ENCODE data around the gene TBC1D26.
"Not testable (repeated sequence)": the region's sequence is repeated elsewhere in the genome, so short reads cannot be mapped to it uniquely, and the experiment has no call there.

Gene TBC1D26

DNA sequence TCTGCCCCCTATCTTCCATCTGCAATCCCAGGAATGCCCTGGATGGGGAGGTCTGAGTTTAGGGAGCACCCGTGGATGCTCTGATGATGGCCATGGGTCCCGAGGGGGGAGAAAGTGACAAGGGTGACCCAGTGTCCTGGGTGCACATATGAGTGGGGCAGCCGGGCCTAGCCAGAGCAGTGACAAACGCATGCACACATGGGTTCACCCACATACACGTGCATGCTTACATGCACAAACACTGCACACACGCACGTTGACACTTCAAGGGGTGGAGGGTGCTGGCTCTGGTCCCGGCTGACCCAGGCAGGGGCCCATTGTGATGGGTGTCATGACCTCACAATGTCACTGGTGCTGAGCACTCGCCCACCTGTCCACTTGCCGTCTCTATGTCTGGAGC, at the start of gene TBC1D26:
TSS of gene TBC1D26 (plus strand) at position 384 of the 400 bp plus-strand sequence. CDS start 3,066 bp downstream, outside the sequence.
- not testable (repeated sequence) for DNase-seq (ENCODE audit: low read depth, low spot score)

DNA sequence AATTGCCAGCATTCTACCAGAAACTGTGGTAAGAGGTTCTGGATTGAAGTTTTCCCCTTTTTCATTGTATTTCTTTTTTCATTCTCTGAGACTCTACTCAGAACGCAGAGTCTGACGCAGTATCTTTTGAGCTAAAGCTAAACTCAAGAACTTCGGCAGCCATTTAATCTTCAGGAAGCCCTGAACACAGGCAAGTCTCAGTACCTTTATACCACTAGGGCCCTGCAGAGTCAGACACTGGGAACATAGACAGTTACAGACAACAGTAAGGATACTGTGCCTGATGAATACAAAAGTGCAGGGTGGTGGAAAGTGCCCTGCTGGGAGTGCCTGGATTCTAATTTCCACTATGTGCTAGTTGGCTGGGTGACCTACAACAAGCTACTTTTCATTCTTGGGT, 48.9 kb upstream of the TBC1D26 start:
- not testable (repeated sequence) for DNase-seq (ENCODE audit: low read depth, low spot score)

DNA sequence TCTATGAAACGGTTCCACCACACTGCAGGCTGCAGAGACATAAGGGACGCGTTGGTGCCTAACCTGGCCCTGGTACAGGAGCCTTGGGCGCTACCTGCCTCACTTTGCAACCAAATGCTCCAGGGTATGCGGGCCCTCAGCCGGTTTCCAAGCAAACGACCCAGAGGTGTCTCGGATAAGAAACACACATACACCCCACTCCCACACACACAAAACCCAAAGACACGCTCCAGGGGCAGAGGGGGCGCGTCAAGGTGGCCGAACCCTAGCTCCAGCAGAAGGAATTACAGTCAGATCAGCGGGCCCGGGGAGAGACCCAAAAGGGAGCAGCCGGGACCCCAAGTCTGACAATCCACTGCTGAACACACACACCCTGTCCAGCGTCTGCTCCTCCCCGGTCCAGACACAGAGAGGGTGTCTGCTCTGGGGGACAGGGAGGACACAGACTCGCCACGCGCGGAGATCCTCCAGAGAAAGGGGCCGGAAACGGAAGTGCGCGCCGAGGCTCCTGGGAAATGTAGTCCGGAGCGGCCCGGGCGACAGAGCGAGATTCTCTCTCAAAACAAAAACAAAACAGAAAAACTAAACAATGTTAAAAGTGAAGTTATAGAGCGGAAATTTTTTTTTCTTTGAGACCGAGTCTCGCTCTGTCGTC, 48.1 kb upstream of the TBC1D26 start, which contains the start of gene TRIM16:
TSS of gene TRIM16 (minus strand) at position 488 of the 655 bp plus-strand sequence. CDS start 32,702 bp downstream, outside the sequence.
- not testable (repeated sequence) for DNase-seq (ENCODE audit: low read depth, low spot score)

DNA sequence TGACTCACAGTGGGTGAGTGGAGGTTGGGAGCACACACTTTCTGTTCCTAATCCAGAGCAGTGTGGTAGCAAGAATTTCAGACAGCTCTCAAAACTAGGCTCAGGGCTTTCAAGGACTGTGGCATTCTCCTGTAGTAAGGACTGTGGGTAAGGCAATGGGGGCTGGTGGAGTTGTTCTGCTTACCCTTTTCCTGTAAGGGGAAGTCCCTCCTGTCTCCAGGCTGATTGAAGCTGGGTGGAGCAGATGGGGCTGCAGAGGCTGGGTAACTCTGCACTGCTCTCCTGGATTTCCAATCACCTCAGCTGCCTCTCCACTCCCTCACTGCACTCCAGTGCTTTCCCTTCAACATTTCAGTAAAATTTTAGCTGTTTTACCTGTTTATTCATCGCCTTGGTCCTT, 44.6 kb upstream of the TBC1D26 start:
- not testable (repeated sequence) for DNase-seq (ENCODE audit: low read depth, low spot score)

DNA sequence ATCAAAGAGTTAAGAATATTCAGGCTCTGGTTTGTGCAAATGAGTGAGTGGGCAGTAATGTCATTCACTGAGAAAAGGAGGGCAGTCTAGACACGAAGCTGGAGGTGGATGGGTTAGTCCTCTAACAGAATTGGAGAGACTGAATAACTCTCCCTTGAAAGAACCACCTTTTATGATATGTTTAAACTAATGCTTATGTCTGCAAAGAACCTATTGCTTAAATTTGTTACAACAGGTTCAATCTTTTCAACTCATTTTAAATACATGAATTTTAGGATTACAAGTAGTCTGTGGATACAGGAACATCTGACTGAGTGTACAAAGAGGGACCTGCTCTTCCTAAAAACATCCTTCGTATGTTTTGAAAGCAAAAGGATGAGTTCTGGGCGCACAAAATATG, 33.1 kb upstream of the TBC1D26 start:
- not testable (repeated sequence) for DNase-seq (ENCODE audit: low read depth, low spot score)

DNA sequence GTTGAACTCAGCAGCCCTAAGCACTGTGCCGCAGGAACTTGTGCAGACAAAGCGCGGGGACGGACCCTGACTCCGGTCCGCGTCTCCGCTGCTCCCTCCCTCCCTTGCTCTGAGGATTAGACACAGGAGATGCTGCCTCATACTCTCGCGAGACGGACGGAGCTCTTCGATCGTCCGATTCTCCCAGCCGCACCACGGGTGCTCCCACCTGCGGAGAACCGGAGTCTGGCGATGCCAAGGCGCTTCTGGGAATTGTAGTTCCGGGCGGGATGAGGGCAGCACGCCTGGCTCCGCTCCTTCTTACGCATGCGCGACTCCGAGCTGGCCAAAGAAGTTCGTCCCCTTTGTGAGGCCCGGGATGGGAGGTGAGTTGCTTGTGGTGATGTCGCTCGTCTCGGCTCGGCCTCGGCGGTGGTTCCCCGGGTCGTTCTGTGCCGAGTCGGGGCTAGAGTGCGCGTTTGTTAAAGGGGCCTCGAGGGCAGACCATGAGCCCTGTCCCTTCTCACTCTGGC, 32.6 kb upstream of the TBC1D26 start, which contains the start of gene ZNF286A:
TSS of gene ZNF286A (plus strand) at position 340 of the 512 bp plus-strand sequence. CDS start 578 bp downstream, outside the sequence.
- DNase-seq (ENCODE audit: low read depth, low spot score), result peak; percentile 99

DNA sequence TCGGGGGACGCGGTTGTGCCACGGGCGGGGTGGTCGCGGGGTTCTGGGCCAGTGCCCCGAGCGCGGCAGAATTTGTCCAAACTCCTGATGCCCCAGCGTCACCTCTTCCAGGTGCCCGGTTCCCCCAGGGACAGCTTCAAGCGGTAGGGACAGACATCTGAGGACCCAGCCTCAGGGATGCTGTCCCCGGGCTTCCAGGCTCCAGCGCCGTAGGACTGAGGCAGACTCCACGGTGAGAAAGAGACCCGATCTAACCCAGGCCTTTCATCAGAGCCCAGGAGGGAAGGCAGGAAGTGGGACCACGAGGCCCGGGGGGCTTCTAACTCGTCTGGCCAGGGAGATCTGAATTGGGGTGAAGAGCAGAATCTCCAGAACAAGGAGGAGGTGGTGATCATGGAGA, 32.1 kb upstream of the TBC1D26 start:
- not testable (repeated sequence) for DNase-seq (ENCODE audit: low read depth, low spot score)

DNA sequence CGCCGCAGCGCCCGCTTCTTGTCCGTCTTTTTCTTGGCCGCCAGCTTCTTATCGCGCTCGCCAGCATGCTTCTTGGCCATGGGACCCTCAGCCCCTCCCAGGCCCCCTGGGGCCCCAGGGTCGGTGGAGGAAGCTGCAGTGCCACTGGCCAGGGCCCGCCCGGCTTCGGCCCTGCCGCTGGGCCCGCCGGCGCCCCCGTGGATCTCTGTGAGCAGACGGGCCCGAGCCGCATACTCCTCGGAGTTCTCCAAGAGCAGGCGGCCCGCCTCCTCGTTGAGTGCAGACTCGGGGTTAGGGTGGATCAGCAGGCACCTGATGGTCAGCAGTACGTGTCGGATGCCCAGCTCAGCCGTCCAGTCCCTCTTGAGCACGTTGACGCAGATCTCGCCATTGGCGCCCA, 27.8 kb upstream of the TBC1D26 start:
- DNase-seq (ENCODE audit: low read depth, low spot score), result not testable (repeated sequence)

DNA sequence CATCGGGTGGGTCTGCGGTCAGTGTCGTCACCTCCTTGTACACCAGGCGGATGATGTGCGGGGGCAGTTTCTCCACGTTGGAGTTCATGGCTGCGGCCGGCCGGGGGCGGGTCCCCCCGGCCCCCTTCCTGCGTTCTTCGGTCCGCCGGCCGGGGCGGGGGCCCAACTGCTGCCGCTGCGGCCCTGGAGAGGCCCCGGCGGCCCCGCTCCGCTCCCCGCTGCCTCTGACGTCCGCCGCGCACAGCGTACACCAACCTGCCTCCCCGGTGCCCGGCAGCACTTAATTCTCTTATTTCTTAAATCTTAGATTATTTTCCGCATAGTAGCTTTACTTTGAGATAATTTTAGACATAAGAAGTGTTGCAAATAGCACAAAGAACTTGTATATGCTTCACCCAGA, 27.3 kb upstream of the TBC1D26 start:
- DNase-seq (ENCODE audit: low read depth, low spot score), result not testable (repeated sequence)

DNA sequence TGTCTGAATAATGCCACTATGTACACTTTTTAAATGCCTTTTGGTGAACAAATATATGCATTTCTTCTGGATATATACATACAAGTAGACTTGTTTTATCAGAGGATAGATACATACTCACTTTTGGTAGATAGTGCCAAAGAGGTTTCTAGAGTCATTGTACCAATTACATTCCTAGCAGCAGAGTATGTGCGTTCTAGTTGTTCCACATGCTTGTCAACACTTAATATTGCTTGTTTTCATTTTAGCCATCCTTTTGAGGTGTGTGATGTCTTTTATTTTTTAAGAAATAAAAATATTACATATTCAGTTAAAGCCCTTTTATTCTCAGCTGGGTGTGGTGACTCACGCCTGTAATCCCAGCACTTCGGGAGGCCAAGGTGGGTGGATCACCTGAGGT, 23.2 kb upstream of the TBC1D26 start:
- not testable (repeated sequence) for DNase-seq (ENCODE audit: low read depth, low spot score)

DNA sequence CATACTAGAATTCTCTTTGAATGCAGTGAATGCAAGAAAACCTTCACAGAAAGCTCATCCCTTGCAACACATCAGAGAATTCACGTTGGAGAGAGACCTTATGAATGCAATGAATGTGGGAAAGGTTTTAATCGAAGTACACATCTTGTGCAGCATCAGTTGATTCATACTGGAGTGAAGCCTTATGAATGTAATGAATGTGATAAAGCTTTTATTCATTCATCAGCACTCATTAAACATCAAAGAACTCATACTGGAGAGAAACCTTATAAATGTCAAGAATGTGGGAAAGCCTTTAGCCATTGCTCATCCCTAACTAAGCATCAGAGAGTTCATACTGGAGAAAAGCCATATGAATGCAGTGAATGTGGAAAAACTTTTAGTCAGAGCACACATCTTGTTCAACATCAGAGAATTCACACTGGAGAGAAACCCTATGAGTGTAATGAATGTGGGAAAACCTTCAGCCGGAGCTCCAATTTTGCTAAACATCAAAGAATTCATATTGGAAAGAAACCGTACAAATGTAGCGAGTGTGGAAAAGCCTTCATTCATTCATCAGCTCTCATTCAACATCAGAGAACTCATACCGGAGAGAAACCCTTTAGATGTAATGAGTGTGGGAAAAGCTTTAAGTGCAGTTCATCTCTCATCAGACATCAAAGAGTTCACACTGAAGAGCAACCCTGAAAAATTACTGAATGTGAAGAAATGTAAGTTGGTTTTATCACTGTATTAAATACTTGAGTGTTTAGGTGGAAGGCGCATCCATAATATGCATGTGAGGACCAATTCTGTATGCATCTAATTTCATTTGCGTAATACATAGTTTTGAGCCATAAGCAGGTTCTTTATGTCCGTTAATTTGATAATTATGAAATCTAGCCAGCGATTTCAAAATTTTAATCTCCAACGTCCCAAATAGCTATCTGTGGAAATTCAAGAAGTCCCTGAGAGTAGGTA, 15.2 kb upstream of the TBC1D26 start:
- DNase-seq (ENCODE audit: low read depth, low spot score), result not testable (repeated sequence)

DNA sequence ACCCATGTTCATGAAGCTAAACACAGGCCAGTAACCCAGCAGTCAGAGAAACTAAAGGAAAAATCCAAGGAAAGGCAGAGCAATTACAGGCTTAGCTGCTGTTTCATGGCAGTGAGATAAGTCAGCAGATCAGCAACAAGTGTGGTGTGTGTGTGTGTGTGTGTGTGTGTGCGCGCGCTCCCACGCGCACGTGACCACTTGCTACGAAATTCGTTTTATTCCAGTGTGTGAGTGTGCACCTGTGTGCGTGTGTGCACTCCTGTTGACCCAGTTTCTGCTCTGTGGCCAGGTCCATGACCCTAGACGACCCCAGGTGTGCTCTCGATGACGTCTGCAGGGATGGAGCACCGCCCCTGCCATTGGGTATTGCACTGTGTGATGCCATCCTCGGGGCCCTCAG, 1.5 kb upstream of the TBC1D26 start:
- DNase-seq (ENCODE audit: low read depth, low spot score), result not testable (repeated sequence)

DNA sequence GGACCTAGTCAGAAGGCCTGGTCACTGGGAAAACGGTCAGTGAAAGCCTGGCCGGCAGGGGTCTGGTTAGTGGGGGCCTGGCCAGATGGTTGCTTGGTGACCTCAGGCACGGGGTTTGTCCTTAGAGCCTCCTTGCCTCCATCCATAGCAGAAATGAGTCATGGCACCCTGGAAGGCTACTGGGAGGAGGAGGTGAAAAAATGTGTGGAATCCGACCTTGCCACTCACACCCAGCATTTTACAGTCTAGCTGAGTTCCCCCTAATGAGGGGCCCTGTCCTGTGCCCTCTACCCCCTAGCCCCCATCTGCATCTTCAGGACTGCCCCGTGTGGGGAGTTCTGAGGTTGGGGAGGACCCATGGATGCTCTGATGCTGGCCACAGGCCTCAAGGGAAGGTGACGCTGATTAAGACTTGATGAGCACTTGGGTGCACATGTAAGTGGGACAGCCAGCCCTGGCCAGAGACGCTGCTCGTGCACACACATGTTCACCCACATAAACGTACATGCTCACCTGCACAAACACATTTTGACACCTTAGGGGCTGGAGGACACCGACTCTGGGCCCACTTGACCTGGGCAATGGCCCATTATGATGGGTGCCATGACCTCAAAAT, 1.2 kb downstream of the TBC1D26 start:
- not testable (repeated sequence) for DNase-seq (ENCODE audit: low read depth, low spot score)

DNA sequence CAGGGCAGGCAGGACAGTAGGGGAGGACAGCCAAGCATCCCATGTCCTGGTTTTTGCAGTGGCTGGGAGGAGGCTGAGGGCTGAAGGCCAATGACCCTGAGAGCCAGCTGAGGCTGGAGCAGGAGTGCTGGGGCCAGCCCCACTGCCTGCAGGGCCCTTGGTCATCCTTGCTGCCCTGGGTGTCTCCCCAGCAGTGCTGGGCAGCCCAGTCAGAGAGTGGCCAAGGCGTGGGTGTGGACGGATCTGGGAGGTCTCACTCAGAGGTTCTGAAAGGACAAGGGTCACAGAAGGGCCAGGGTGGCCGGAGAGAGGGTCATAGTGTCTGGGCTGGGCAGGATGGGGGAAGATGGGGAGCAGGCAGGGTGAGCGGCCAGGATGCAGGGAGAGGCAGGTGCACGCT, 4.5 kb downstream of the TBC1D26 start:
- DNase-seq (ENCODE audit: low read depth, low spot score), result not testable (repeated sequence)

DNA sequence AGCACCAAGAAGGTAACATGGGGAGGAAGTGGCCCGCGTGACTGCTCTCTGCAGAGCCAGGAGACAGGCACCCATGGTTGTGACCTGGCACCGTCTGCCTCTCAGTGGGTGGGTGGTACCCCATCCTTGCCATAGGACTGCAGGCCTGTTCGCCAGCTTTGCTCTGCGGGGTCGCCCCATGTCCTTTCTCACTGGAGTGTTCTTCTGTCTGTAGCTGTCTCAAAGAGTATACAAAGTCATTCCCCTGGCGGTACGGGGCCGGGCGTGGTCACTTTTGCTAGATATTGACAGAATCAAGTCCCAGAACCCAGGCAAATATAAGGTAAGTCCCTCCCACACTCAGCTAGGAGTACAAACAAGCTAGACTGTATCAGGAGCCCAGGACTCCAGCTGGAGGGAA, 6.0 kb downstream of the TBC1D26 start:
- no peak for DNase-seq (ENCODE audit: low read depth, low spot score)

DNA sequence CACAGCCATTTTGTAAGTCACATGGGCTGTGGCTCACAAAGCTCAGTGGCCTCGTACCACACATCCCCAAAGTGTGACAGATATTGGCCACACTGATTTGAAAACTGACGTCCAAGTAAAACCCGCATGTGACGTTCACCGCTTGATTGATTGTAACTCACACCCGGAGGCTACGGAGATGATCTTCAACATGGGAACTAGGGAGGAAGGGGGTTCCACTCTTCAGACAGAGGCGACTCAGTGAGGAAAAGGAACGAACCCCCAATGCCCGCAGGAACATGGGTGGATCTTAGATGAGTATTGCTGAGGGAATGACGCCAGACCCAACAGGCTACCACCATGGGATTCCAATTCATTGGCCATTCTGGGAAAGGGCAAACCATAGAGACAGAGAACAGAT, 7.2 kb downstream of the TBC1D26 start:
- DNase-seq (ENCODE audit: low read depth, low spot score), result not testable (repeated sequence)

DNA sequence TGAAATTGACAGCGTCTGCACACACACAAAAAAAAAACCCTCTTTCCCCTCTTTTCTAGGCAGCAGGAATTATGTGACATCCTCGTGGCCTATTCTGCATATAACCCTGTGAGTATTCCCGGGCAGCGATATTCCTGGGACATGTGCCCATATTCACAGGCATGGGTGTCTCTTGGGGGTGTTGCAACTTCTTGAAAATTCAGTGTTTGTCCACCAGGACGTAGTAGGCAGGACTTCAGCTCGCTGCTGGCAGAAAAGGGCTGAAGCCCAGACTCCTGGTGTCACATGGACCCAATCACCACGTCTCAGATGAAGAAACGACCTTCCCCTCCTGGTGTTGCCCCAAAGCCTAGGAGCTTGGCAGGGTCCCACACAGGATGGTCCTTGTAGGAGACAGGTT, 8.0 kb downstream of the TBC1D26 start:
- DNase-seq (ENCODE audit: low read depth, low spot score), result not testable (repeated sequence)

DNA sequence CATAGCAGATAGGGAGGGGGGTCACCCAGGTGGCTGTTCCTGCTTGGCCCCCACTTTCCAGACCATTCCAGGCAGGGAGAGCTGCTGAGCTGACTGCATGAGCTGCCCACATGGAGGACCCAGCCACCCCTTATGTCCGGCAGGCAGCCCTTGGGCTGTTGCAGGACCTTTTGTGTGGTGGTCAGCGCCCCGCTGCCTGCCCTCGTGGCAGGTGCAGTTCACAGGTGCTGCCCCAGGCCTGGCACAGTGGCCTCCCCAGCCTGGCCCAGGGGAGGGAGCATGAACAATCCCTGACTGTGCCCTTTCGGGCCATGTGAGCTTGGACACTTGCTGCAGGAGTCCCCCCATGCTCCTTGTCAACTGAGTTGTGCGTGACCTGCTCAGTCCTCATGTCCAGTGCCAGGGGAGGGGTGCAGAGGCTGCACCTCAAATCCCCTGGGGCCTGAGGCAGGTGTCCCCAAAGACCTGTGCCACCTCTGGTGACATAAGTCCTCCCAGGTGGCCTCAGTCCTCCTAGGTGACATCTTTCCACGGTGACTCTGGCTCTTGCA, 8.6 kb downstream of the TBC1D26 start:
- no peak for DNase-seq (ENCODE audit: low read depth, low spot score)

DNA sequence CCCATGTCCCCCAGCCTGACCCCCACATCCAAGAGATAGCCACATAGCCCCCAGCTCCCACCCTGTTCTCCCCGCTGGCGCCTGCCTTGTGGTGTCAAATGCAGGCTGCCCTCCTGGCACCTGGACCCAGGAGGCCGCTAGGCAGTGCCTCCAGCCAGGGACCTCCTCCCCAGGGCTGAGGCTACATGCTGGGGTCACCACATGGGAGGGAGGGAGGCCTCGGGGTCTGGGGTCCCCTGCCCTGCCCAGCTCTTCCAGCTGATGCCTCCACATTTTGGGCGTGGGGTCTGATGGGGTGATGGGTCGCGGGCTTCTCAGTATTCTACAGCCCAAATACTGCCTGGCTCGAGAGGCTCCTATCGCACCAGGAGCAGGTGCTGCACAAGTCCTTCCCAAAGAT, 9.5 kb downstream of the TBC1D26 start:
- DNase-seq (ENCODE audit: low read depth, low spot score), result no peak

DNA sequence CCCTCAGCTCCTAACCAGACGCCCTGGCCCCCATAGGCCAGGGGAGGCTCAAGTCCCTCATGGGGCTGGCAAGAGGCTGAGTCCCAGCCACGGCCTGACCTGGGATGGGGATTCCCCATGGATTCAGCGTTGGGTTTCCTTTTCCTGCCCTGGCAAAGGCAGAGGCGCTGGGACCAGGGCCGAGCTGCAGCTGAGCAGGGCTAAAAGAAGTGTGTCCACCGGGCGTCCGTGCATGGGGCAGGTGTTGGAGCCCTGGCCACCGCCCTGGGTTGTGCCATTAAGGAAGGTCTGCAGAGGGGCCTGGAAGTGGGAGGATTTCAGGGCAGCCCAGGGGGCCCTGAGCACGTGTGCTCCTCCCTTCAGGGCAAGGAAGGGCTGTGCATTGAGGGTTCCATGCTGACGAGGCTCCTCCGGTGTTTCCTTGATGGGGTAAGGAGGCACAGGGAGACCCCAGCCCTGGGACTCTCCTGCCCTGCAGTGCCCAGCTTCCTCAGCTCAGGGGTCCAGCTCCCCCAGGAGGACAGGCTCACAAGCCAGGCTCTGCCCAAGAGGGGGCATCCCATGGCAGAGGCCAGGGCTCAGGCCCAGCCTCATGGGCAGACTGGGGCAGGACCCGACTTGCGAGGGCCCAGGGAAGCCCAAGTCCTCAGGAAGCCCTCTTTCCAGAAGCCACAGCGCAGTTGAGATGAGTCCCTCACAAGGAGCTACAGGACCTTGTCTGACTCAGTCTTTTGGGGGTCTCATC, 10.1 kb downstream of the TBC1D26 start:
- no peak for DNase-seq (ENCODE audit: low read depth, low spot score)

DNA sequence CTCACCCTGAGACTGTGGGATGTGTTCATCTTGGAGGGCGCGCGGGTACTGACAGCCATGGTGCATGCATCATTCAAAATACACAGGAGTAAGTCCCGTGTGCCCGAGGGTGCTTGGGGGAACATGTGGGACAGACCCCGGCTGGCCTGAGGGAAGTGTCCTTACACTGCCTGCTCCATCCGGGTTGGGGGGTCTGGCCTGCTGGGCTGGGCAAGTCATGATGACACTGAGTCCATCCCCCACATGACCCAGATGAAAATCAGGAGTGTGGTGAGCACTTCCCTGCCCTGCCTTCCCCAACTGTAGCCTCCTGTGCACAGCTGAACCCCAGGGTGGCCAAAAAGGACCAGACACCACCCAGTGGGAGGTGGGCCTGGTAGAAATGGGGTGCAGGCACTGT, 10.8 kb downstream of the TBC1D26 start:
- no peak for DNase-seq (ENCODE audit: low read depth, low spot score)
